ENCODE measurements around the gene SSR2.

SSR2 gene

DNA sequence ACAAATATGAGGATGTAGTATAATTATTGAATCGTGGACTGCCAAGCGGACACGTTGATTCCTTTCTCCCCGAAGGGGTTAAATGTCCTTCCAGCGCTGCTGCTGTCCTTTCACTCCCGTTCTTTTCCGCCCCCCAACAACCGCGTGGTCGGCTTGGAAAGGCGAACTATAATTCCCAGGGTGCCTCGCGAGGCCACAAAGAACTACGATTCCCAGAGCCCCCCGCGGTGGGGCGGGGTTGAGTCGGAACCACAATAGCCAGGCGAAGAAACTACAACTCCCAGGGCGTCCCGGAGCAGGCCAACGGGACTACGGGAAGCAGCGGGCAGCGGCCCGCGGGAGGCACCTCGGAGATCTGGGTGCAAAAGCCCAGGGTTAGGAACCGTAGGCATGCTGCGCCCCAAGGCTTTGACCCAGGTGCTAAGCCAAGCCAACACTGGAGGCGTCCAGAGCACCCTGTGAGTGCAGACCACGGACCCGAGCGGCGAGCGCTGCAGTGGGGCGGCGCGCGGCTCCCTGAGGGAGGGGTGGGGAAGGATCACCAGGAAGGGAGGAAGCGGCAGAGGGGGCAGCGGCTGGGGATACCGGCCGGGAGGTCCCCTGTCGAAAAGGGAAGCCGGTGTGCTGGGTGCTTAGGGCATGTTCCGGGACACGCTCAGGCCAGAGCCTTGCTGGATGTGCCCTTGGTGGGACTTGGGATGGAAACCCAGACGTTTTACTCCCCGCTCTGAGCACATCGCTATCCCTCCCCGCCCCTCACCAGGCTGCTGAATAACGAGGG lies 33.9 kb upstream of the SSR2 start, which contains the start of gene LAMTOR2:
TSS of gene LAMTOR2 (plus strand) at position 283 of the 781 bp plus-strand sequence. CDS start at position 391, 108 bp downstream.
- H3K4me3 ChIP-seq (ENCODE audit: low read depth, low read length): peak within 1 kb of the TSS; percentile 79
- TF ChIP-seq, protein P1, sequence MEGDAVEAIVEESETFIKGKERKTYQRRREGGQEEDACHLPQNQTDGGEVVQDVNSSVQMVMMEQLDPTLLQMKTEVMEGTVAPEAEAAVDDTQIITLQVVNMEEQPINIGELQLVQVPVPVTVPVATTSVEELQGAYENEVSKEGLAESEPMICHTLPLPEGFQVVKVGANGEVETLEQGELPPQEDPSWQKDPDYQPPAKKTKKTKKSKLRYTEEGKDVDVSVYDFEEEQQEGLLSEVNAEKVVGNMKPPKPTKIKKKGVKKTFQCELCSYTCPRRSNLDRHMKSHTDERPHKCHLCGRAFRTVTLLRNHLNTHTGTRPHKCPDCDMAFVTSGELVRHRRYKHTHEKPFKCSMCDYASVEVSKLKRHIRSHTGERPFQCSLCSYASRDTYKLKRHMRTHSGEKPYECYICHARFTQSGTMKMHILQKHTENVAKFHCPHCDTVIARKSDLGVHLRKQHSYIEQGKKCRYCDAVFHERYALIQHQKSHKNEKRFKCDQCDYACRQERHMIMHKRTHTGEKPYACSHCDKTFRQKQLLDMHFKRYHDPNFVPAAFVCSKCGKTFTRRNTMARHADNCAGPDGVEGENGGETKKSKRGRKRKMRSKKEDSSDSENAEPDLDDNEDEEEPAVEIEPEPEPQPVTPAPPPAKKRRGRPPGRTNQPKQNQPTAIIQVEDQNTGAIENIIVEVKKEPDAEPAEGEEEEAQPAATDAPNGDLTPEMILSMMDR (IDR thresholded peaks at IDR 0.05; ENCODE audit: low read depth, low read length): no peak

DNA sequence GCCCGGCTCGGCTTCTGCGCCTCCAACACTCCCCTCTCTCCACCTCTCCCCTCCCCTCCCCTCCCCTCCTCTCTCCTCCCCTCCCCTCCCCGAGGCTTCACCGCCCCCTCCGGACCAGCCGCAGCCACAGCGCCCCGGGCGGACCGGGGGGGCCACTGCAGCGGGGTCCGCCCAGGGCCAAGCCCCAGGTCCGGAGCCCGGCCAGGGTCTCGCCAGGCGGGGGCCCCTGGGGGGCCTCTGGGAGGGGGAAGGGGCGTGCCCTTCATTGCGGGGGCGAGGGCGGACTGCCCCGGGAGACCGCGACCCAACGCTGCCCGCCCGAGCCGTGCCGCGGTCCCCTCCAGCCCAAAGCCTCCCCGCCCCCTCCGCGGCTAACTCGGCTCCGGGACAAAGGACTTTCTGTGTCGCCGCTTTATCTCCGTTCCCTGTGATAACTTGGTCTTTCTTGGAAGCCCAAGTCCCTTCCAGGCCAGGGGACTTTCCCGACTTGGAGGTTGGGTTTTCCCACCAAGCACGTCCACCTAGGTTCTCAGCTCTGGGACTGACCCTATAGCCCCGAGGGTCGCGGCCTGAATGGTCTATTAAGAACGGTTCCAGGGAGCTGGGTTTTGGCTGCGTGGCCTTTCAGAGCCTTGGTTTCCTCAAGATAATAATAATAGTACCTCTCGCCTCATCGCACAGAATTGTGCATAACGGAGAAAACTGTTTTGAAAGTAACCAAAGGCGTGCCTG lies 33.2 kb upstream of the SSR2 start, which contains the start of gene UBQLN4:
TSS of gene UBQLN4 (minus strand) at position 31 of the 732 bp plus-strand sequence. CDS start 97 bp downstream, outside the sequence.
- TF ChIP-seq, protein P1 (IDR thresholded peaks at IDR 0.05; ENCODE audit: low read depth, low read length): peak; percentile 44
- H3K4me3 ChIP-seq (ENCODE audit: low read depth, low read length): peak within 1 kb of the TSS; percentile 82

- TF ChIP-seq, protein P1 (IDR thresholded peaks at IDR 0.05; ENCODE audit: low read depth, low read length): peak; percentile 19; the same call in 1 of the 2 replicates
- H3K4me3 ChIP-seq (ENCODE audit: low read depth, low read length): peak overlapping the region; percentile 82
Measured at GRCh38 chr1:156052862-156053767, 32.4 kb upstream of the SSR2 start.

GRCh38 chr1:156051011-156051725 lies 30.4 kb upstream of the SSR2 start:
- no peak overlapping the region for H3K4me3 ChIP-seq (ENCODE audit: low read depth, low read length)
- TF ChIP-seq, protein P1 (IDR thresholded peaks at IDR 0.05; ENCODE audit: low read depth, low read length): no peak

DNA sequence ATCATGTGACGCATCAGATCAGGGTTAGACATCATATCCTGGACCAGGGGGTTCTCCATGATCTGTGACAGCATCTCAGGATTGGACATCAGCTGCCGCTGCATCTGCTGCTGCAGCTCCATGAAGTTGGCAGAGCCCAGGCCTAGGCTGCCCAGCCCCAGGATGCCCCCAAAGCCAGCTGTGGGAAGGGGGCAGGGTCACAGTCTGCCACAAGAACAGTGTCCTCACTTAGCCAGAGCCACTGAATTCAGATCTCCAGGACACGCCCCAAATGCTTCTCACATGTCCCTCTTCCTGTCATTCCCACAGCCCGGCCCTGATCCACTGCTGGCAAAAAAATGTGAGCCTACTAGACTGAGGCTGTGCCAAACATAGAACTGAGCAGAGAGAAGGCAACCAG lies 29.6 kb upstream of the SSR2 start:
- TF ChIP-seq, protein P1 (IDR thresholded peaks at IDR 0.05; ENCODE audit: low read depth, low read length): no peak

DNA sequence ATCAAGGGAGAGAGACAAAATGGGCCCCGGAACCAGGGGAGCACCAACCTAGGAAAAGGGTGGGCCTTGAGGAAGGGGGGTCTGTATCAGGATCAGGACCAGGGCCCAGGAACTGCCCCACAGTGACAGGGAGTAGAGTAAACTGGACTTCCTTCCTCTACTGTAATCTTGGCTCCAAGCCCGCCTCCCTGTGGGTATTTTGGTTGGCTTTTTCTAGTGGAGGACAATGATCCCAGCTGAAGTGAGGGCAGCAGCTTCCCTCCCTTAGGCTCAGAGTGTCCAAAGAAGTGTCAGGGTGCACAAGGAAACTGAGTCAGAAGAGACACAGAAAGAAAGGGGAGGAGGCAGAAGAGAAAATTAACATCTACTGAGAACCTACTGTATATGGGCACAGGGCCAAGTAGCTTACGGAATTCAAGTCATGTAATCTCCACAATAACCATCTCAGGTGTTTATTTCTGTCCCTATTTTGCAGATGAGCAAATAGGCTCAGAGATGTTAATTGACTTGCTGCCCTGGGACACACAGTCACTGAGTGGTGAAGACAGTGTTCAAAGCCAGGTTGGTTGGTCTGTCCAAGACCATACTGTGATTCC lies 28.0 kb upstream of the SSR2 start:
- TF ChIP-seq, protein P1 (IDR thresholded peaks at IDR 0.05; ENCODE audit: low read depth, low read length): no peak
- H3K4me3 ChIP-seq (ENCODE audit: low read depth, low read length): no peak overlapping the region

More for the DNA sequence above, 29.6 kb upstream of the SSR2 start:
- no peak overlapping the region for H3K4me3 ChIP-seq (ENCODE audit: low read depth, low read length)

Data from WI38 (cell line).